GM21576 (cell line): ENCODE results near the gene ACADM.
"Not testable (repeated sequence)": the region's sequence is repeated elsewhere in the genome, so short reads cannot be mapped to it uniquely, and the experiment has no call there.

Source experiments
- ATAC-seq: cut with Tn5 transposase; IDR thresholded peaks from one replicate; pipeline ENCODE4 v1.9.1; 2021; ENCODE audit warnings: mild to moderate bottlenecking, moderate library complexity; ENCODE audit not compliant: unreplicated experiment

Gene ACADM

GRCh38 chr1:75724472-75725022 lies at the start of gene ACADM:
Gene ACADM, plus strand, starts transcription at chr1:75724709. Its CDS starts 79 bp downstream, at chr1:75724788.
- peak; percentile 89 for ATAC-seq

GRCh38 chr1:75677443-75677842 lies 47.1 kb upstream of the ACADM start:
- no peak for ATAC-seq

- not testable (repeated sequence) for ATAC-seq
Observed at GRCh38 chr1:75677964-75678363, 46.5 kb upstream of the ACADM start.

- ATAC-seq, result no peak
Observed at GRCh38 chr1:75690547-75690946, 34.0 kb upstream of the ACADM start.

- no peak for ATAC-seq
Observed at GRCh38 chr1:75693551-75693950, 31.0 kb upstream of the ACADM start.

GRCh38 chr1:75696000-75696399 lies 28.5 kb upstream of the ACADM start:
- no peak for ATAC-seq

- ATAC-seq, result no peak
Observed at GRCh38 chr1:75707191-75707590, 17.3 kb upstream of the ACADM start.

GRCh38 chr1:75708910-75709309 lies 15.6 kb upstream of the ACADM start:
- ATAC-seq, result no peak

- ATAC-seq, result no peak
Observed at GRCh38 chr1:75710832-75711231, 13.7 kb upstream of the ACADM start.

GRCh38 chr1:75711846-75712245 lies 12.7 kb upstream of the ACADM start:
- ATAC-seq, result no peak

- ATAC-seq, result no peak
Observed at GRCh38 chr1:75712306-75712705, 12.2 kb upstream of the ACADM start.

- no peak for ATAC-seq
Observed at GRCh38 chr1:75719810-75720209, 4.7 kb upstream of the ACADM start.

- no peak for ATAC-seq
Observed at GRCh38 chr1:75720325-75720724, 4.2 kb upstream of the ACADM start.

GRCh38 chr1:75720820-75721219 lies 3.7 kb upstream of the ACADM start:
- no peak for ATAC-seq

GRCh38 chr1:75722246-75722645 lies 2.3 kb upstream of the ACADM start:
- ATAC-seq, result not testable (repeated sequence)

- ATAC-seq, result no peak
Observed at GRCh38 chr1:75722966-75723365, 1.5 kb upstream of the ACADM start.

GRCh38 chr1:75723989-75724471 lies 479 bp upstream of the ACADM start:
- ATAC-seq, result peak; percentile 71

GRCh38 chr1:75725266-75725665 lies 757 bp downstream of the ACADM start:
- ATAC-seq, result no peak

GRCh38 chr1:75725861-75726361 lies 1.4 kb downstream of the ACADM start:
- no peak for ATAC-seq

- peak; percentile 12 for ATAC-seq
Observed at GRCh38 chr1:75727571-75727970, 3.1 kb downstream of the ACADM start.

GRCh38 chr1:75730432-75730831 lies 5.9 kb downstream of the ACADM start:
- ATAC-seq, result no peak

GRCh38 chr1:75731881-75732280 lies 7.4 kb downstream of the ACADM start:
- no peak for ATAC-seq

- no peak for ATAC-seq
Observed at GRCh38 chr1:75732703-75733102, 8.2 kb downstream of the ACADM start.
